ENCODE results near the gene PPP1R3F. TPM values are rescaled to one million over a fixed set of nuclear protein-coding genes. Genes with fewer than 3 reads are reported as not detected.

The PPP1R3F gene
- total and polyA plus RNA-seq, 9 of the 15 experiments (the other 6 are each of a cell fraction or from before 2014, with no cell fraction given): 0.03 to 0.91 (median 0.43) TPM; not detected in 1

DNA sequence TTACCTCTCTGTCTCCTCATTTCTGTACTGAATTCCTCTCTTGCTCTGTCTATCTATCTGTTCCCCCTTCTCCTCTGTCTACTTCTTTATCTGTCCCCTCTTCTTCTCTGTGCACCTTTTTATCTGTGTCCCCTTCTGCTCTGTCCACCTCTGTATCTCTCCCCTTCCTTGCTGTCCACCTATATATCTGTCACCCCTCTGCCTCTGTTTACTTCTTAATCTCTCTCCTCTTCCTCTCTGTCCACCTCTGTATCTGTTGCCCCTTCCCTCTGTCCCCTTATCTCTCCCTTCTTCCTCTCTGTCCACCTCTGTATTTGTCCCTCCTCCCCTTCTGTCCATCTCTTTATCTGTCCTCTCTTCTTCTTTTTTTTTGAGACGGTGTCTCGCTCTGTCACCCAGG lies 25.4 kb upstream of the PPP1R3F start (continued):
- peak; percentile 87 to 93 for TF ChIP-seq FOXK2 (conservative IDR thresholded peaks at IDR 0.05 in 1 of 2, IDR thresholded peaks at IDR 0.05 in 1 of 2; ENCODE audit: low read depth in 2 of 2)
- TF ChIP-seq STAT5A (IDR thresholded peaks at IDR 0.05; ENCODE audit: borderline replicate concordance, low read length): peak; percentile 55; the same call in 1 of the 2 replicates
- no peak for TF ChIP-seq XRCC4 (IDR thresholded peaks at IDR 0.05; ENCODE audit: extremely low read depth, insufficient read depth, insufficient read length)
- TF ChIP-seq ZNF707 (CRISPR knock-in tag; conservative IDR thresholded peaks at IDR 0.05): no peak
- TF ChIP-seq ZC3H4 (CRISPR knock-in tag; IDR thresholded peaks at IDR 0.05; ENCODE audit: borderline replicate concordance): no peak
- no peak for TF ChIP-seq GTF2E2 (tag; IDR thresholded peaks at IDR 0.05)
- TF ChIP-seq ZNF384 (IDR thresholded peaks at IDR 0.05; ENCODE audit: low read depth, low read length): 0 out of 2 replicates have a peak, but pooled peaks have one; percentile 25
- peak; percentile 94 for TF ChIP-seq FOXM1 (IDR thresholded peaks at IDR 0.05; ENCODE audit: low read depth)
- no peak for TF ChIP-seq FOXM1 (CRISPR knock-in tag; IDR thresholded peaks at IDR 0.05; ENCODE audit: low read depth)
- TF ChIP-seq ZNF12 (CRISPR knock-in tag; IDR thresholded peaks at IDR 0.05): no peak
- TF ChIP-seq NONO (IDR thresholded peaks at IDR 0.05; ENCODE audit: low read depth in 2 of 2, low read length in 1 of 2): peak in 1 of 2 experiments; percentile 66; a peak in 1 of 4 replicates
- TF ChIP-seq ZNF212 (CRISPR knock-in tag; IDR thresholded peaks at IDR 0.05): no peak
- no peak for TF ChIP-seq NFE2 (IDR thresholded peaks at IDR 0.05; ENCODE audit: low read depth)
- TF ChIP-seq ZC3H8 (IDR thresholded peaks at IDR 0.05): no peak
- TF ChIP-seq TAF9B (IDR thresholded peaks at IDR 0.05; ENCODE audit: partially characterized antibody): peak; percentile 75
- TF ChIP-seq RFX7 (CRISPR knock-in tag; IDR thresholded peaks at IDR 0.05): no peak
- peak; percentile 99 for TF ChIP-seq HLTF (IDR thresholded peaks at IDR 0.05)
- TF ChIP-seq CREM (IDR thresholded peaks at IDR 0.05; ENCODE audit: low read depth): no peak
- TF ChIP-seq FOSL1 (tag; conservative IDR thresholded peaks at IDR 0.05): no peak
- no peak for TF ChIP-seq TAF15 (IDR thresholded peaks at IDR 0.05; ENCODE audit: low read depth, low read length)
- no peak for TF ChIP-seq ZBTB17 (CRISPR knock-in tag; IDR thresholded peaks at IDR 0.05)
- TF ChIP-seq MCM3 (IDR thresholded peaks at IDR 0.05): no peak; the same call in 1 of the 2 replicates
- TF ChIP-seq, protein P1, sequence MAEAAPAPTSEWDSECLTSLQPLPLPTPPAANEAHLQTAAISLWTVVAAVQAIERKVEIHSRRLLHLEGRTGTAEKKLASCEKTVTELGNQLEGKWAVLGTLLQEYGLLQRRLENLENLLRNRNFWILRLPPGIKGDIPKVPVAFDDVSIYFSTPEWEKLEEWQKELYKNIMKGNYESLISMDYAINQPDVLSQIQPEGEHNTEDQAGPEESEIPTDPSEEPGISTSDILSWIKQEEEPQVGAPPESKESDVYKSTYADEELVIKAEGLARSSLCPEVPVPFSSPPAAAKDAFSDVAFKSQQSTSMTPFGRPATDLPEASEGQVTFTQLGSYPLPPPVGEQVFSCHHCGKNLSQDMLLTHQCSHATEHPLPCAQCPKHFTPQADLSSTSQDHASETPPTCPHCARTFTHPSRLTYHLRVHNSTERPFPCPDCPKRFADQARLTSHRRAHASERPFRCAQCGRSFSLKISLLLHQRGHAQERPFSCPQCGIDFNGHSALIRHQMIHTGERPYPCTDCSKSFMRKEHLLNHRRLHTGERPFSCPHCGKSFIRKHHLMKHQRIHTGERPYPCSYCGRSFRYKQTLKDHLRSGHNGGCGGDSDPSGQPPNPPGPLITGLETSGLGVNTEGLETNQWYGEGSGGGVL (CRISPR knock-in tag; IDR thresholded peaks at IDR 0.05): no peak
- TF ChIP-seq DACH1 (IDR thresholded peaks at IDR 0.05; ENCODE audit: partially characterized antibody): no peak
- TF ChIP-seq ATF1 (CRISPR knock-in tag; IDR thresholded peaks at IDR 0.05): no peak
- no peak for TF ChIP-seq ATF1 (tag; IDR thresholded peaks at IDR 0.05)
- TF ChIP-seq SOX6 (IDR thresholded peaks at IDR 0.05): peak; percentile 93
- no peak for TF ChIP-seq LCOR (CRISPR knock-in tag; IDR thresholded peaks at IDR 0.05)
- no peak for TF ChIP-seq ZNF717 (CRISPR knock-in tag; IDR thresholded peaks at IDR 0.05)
- TF ChIP-seq NFATC3 (IDR thresholded peaks at IDR 0.05): 0 out of 2 replicates have a peak, but pooled peaks have one; percentile 56
- TF ChIP-seq FOXJ3 (CRISPR knock-in tag; IDR thresholded peaks at IDR 0.05): no peak
- TF ChIP-seq MAFF (IDR thresholded peaks at IDR 0.05; ENCODE audit: low read length): no peak
- TF ChIP-seq, protein P2, sequence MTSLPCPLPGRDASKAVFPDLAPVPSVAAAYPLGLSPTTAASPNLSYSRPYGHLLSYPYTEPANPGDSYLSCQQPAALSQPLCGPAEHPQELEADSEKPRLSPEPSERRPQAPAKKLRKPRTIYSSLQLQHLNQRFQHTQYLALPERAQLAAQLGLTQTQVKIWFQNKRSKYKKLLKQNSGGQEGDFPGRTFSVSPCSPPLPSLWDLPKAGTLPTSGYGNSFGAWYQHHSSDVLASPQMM (CRISPR knock-in tag; IDR thresholded peaks at IDR 0.05): no peak
- no peak for TF ChIP-seq RBFOX2 (IDR thresholded peaks at IDR 0.05; ENCODE audit: low read depth, low read length)

All from K562 (cell line).